DOHH2 (cell line): ENCODE data around the gene PAEP.

ENCODE experiments used
- H3F3A ChIP-seq: fragments of 200-600 bp; sonication (generic), shearing (Covaris generic); 2 replicates; pipeline ENCODE4 v1.6.0; 2016; ENCODE audit warnings: antibody characterized with exemption, mild to moderate bottlenecking; ENCODE audit not compliant: control insufficient read depth, insufficient read depth
- H3K27ac ChIP-seq: fragments of 200-600 bp; sonication (generic); 2 replicates; pipeline ENCODE4 v1.5.1; 2014; ENCODE audit warnings: low read depth, mild to moderate bottlenecking, low read length, moderate library complexity
- H3K27me3 ChIP-seq: fragments of 200-600 bp; sonication (generic); 2 replicates; pipeline ENCODE4 v1.6.1; 2014; ENCODE audit warnings: mild to moderate bottlenecking, low read length, mixed read lengths; ENCODE audit not compliant: control insufficient read depth
- H3K36me3 ChIP-seq: fragments of 200-600 bp; sonication (generic); 2 replicates; pipeline ENCODE4 v1.6.1; 2014; ENCODE audit warnings: mild to moderate bottlenecking, low read length, moderate library complexity, mixed read lengths; ENCODE audit not compliant: control insufficient read depth
- H3K4me1 ChIP-seq: fragments of 200-600 bp; sonication (generic); 2 replicates; pipeline ENCODE4 v1.6.1; 2014; ENCODE audit warnings: mild to moderate bottlenecking, low read length, mixed read lengths; ENCODE audit not compliant: control insufficient read depth
- H3K4me2 ChIP-seq: fragments of 200-600 bp; sonication (generic); 2 replicates; pipeline ENCODE4 v1.6.0; 2014; ENCODE audit warnings: mild to moderate bottlenecking, low read length, moderate library complexity
- H3K4me3 ChIP-seq: fragments of 200-600 bp; sonication (generic); 2 replicates; pipeline ENCODE4 v1.5.1; 2014; ENCODE audit warnings: mild to moderate bottlenecking, low read length, mixed read lengths
- H3K79me2 ChIP-seq: fragments of 200-600 bp; sonication (generic); 2 replicates; pipeline ENCODE4 v1.6.1; 2014; ENCODE audit warnings: mild to moderate bottlenecking, low read length, mixed read lengths; ENCODE audit not compliant: control insufficient read depth
- H3K9me2 ChIP-seq: fragments of 200-600 bp; sonication (generic); replicated peaks from 2 replicates; pipeline ENCODE4 v1.6.1; 2014; ENCODE audit warnings: mild to moderate bottlenecking, low read length, mixed read lengths; ENCODE audit not compliant: control insufficient read depth
- H3K9me3 ChIP-seq: fragments of 200-600 bp; sonication (generic); 2 replicates; pipeline ENCODE4 v1.6.1; 2014; ENCODE audit warnings: antibody characterized with exemption, low read length, mixed read lengths; ENCODE audit not compliant: control insufficient read depth, insufficient read depth
- H4K20me1 ChIP-seq: fragments of 200-600 bp; sonication (generic); 2 replicates; pipeline ENCODE4 v1.6.0; 2014; ENCODE audit warnings: low read depth, mild to moderate bottlenecking, antibody characterized with exemption, low read length, moderate library complexity; ENCODE audit not compliant: control insufficient read depth, insufficient read depth
- EZH2phosphoT487 ChIP-seq: fragments of 200-600 bp; sonication (generic); IDR thresholded peaks from 2 replicates; pipeline ENCODE4 v1.6.1; 2017; ENCODE audit warnings: borderline replicate concordance, mild to moderate bottlenecking, antibody characterized with exemption, low read length, moderate library complexity, mixed read lengths
- TF ChIP-seq, protein P1 (sequence below): fragments of 200-600 bp; sonication (generic); IDR thresholded peaks from one replicate; pipeline ENCODE4 v1.5.1; 2014; ENCODE audit warnings: antibody characterized with exemption, mild to moderate bottlenecking, low read depth, low read length; ENCODE audit not compliant: poor library complexity, severe bottlenecking

PAEP gene

DNA sequence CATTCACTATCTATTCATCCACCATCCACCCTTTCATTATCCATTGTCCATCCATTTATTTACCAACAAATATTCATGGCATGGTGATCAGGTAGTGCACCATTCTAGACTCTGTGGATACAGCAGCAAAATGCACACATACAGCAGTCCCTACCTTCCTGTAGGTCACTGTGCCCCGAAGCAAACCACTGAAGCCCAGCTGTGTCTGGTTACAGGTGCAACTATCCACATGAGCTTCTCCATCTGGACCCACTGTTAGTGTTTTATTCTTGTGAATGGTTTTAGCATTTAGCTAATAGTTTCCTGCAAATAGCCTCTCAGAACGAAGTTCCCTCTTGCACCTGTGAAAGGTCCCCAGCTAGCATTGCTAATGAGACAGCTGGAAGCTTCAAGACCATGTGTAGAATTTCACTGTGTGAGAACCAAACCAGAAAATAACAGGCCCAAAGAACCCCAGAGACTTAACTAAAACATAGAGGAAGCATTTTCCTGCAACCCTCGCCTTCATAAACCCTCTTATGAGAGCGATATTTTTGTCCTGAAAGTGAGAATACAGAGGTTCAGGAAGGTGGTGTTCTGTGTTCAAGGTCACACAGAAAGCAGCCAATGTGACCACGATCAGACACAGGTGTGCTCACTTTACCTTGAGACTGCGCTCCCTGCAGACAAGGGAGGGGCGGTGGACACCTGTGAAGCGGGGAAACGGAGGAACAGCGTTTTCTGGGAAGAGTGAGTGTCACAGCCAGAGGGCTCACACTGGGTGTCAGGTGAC, 18.5 kb downstream of the PAEP start:
- H3K4me1 ChIP-seq, result no peaks in the 10 kb centered on the region
- H3K79me2 ChIP-seq, result no peaks in the 10 kb centered on the region
- H3K9me2 ChIP-seq, result no peaks in the 10 kb centered on the region
- no peak overlapping the region for H3K4me2 ChIP-seq
- H3K27me3 ChIP-seq, result no peaks in the 10 kb centered on the region
- H3K9me3 ChIP-seq, result no peaks in the 10 kb centered on the region
- TF ChIP-seq, protein P1, sequence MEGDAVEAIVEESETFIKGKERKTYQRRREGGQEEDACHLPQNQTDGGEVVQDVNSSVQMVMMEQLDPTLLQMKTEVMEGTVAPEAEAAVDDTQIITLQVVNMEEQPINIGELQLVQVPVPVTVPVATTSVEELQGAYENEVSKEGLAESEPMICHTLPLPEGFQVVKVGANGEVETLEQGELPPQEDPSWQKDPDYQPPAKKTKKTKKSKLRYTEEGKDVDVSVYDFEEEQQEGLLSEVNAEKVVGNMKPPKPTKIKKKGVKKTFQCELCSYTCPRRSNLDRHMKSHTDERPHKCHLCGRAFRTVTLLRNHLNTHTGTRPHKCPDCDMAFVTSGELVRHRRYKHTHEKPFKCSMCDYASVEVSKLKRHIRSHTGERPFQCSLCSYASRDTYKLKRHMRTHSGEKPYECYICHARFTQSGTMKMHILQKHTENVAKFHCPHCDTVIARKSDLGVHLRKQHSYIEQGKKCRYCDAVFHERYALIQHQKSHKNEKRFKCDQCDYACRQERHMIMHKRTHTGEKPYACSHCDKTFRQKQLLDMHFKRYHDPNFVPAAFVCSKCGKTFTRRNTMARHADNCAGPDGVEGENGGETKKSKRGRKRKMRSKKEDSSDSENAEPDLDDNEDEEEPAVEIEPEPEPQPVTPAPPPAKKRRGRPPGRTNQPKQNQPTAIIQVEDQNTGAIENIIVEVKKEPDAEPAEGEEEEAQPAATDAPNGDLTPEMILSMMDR, result no peak
- TF ChIP-seq EZH2phosphoT487, result no peak
- H3K36me3 ChIP-seq, result no peaks in the 10 kb centered on the region
- H3K4me3 ChIP-seq, result no peak overlapping the region
- H4K20me1 ChIP-seq, result no peaks in the 10 kb centered on the region
- H3F3A ChIP-seq, result no peaks in the 10 kb centered on the region
- no peak overlapping the region for H3K27ac ChIP-seq

DNA sequence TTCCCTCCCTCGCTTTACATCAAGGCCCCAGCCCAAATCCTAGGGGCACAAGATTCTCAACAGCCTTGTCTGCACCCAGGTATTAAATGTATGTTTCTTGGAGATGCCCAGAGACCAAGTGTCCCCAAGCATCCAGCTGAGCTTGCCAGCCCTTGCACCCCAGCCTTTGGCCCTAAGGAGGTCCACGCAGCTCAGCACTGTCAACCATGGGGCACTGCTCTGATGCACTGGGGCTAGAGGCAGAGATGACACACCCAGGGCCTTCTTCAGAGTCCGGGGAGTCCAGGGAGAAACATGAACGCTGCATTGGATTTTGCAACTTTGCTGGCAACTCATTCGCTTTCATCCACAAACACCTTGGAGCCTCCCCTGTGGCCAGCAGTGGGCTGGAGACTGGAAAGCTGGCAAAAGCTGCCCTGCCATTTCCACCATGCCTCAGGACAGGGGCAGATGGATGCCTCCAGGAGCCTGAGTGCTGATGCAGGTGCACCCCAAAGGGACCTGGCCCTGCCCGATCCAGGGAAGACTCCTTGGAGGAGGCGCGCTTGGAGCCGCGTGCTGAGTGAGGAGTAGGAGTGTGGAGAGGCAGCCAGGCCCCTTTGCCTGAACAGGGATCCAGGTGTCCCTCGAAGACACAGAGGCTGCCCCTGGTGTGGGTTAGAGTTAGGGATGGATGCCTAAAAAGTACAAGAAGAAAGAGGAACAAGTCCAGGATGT, 19.3 kb downstream of the PAEP start:
- Histone ChIP-seq H3K4me2 (no peak overlapping the region), H3K4me3 (no peak overlapping the region), H3K36me3 (no peaks in the 10 kb centered on the region), H3K9me2 (no peaks in the 10 kb centered on the region), H3K4me1 (no peaks in the 10 kb centered on the region), H3K9me3 (no peaks in the 10 kb centered on the region), H4K20me1 (no peaks in the 10 kb centered on the region), H3K27ac (no peak overlapping the region), H3K27me3 (no peaks in the 10 kb centered on the region), H3F3A (no peaks in the 10 kb centered on the region), H3K79me2 (no peaks in the 10 kb centered on the region)
- TF ChIP-seq, protein P1, result no peak
- no peak for TF ChIP-seq EZH2phosphoT487

DNA sequence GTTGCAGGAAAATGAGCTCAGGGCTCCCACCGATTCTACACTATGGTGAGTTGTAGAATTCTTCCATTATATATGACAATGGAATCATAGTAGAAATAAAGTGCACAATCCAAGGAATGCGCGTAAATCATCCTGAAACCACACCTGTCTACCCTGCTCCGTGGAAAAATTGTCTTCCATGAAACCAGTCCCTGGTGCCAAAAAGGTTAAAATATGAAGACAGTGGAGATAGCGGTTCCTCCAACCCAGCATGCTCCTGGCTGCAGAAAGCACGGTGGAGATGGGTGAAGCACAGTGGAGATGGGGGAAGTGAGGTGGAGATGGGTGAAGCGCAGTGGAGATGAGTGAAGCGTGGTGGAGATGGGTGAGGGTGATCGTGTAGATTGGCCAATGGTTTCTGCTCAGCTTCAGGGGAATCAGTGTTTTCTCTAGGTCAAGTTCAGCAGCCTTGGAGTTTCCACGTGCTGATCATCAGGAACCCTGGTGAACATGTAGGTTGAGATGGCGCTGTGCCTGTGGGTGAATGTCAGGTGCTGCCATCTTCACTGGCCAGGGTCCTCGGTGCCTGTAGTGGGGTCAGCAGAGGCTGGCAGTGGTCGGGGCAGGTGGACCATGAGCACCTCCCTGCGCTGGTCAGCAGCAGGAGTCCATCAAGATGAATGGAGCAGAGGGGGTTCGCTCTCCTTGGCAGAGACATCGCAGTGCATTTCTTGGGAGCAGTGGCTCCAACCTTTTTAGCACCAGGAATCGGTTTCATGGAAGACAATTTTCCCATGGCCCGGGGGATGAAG, 20.3 kb downstream of the PAEP start:
- Histone ChIP-seq H3K36me3 (no peaks in the 10 kb centered on the region), H3K4me3 (no peak overlapping the region), H3K9me2 (no peaks in the 10 kb centered on the region), H4K20me1 (no peaks in the 10 kb centered on the region), H3F3A (no peaks in the 10 kb centered on the region), H3K27ac (no peak overlapping the region), H3K4me2 (no peak overlapping the region), H3K27me3 (no peaks in the 10 kb centered on the region), H3K9me3 (no peaks in the 10 kb centered on the region), H3K4me1 (no peaks in the 10 kb centered on the region), H3K79me2 (no peaks in the 10 kb centered on the region)
- TF ChIP-seq, protein P1, result no peak
- no peak for TF ChIP-seq EZH2phosphoT487
